IMR-90 (cell line): ENCODE results near the gene DCUN1D2. TPM values are rescaled to one million over a fixed set of nuclear protein-coding genes. Genes with fewer than 3 reads are reported as not detected.

Experiments
- ATAC-seq: fragments of 200-7000 bp; cut with Tn5 transposase; 2 replicates; pipeline ENCODE4 v1.9.1; 2020; ENCODE audit warnings: low read depth, mild to moderate bottlenecking, moderate library complexity
- BruUV-seq: library from RNA; stranded (reverse); fragments of 400-500 nt; replicated peaks from 2 replicates; lab custom pipeline; 2021; lab: Mats Ljungman, UMichigan
- CTCF ChIA-PET: fragments of 300-600 bp; formaldehyde crosslinking; extraction: SDS; loops from one replicate; lab custom pipeline; 2021; ENCODE audit warnings: antibody characterized with exemption; lab: Yijun Ruan, JAX
- POLR2A ChIA-PET: fragments of 300-600 bp; sonication (Branson Sonifier 250); formaldehyde crosslinking; loops from one replicate; lab custom pipeline; 2022; ENCODE audit warnings: antibody characterized with exemption; ENCODE audit not compliant: unreplicated experiment; lab: Charles Lee
- DNase-seq: peaks from one replicate; pipeline ENCODE4 v3.0.0; 2013
- H2AFZ ChIP-seq: replicated peaks from 2 replicates; pipeline ENCODE3; 2013; ENCODE audit warnings: low read length, mild to moderate bottlenecking; ENCODE audit not compliant: poor library complexity
- H2AK5ac ChIP-seq: 2 replicates; pipeline ENCODE4 v1.6.1; 2013; ENCODE audit warnings: low read depth, low read length, inconsistent platforms
- H2AK9ac ChIP-seq: replicated peaks from 2 replicates; pipeline ENCODE3; 2013; ENCODE audit warnings: mild to moderate bottlenecking, low read depth, low read length, moderate library complexity; ENCODE audit not compliant: poor library complexity
- H2BK120ac ChIP-seq: 2 replicates; pipeline ENCODE4 v1.6.1; 2013; ENCODE audit warnings: low read depth, low read length, inconsistent platforms
- H2BK15ac ChIP-seq: 3 replicates; pipeline ENCODE4 v1.6.1; 2013; ENCODE audit warnings: low read depth, low read length, inconsistent platforms
- H2BK20ac ChIP-seq: 2 replicates; pipeline ENCODE4 v1.6.1; 2013; ENCODE audit warnings: low read depth, mild to moderate bottlenecking, inconsistent platforms, low read length, moderate library complexity
- H2BK5ac ChIP-seq: 2 replicates; pipeline ENCODE4 v1.6.1; 2013; ENCODE audit warnings: mild to moderate bottlenecking, low read depth, low read length, inconsistent platforms; ENCODE audit not compliant: poor library complexity, severe bottlenecking
- H3K14ac ChIP-seq: replicated peaks from 2 replicates; pipeline ENCODE4 v1.6.1; 2013; ENCODE audit warnings: low read depth, low read length, inconsistent platforms
- H3K18ac ChIP-seq: 2 replicates; pipeline ENCODE4 v1.6.1; 2013; ENCODE audit warnings: low read depth, low read length, control low read depth
- H3K23ac ChIP-seq: 2 replicates; pipeline ENCODE4 v1.6.1; 2013; ENCODE audit warnings: low read depth, low read length, inconsistent platforms
- H3K27ac ChIP-seq: 2 replicates; pipeline ENCODE4 v1.5.1; 2013; ENCODE audit warnings: mild to moderate bottlenecking, control low read depth, low read length; ENCODE audit not compliant: insufficient read depth
- H3K27me3 ChIP-seq: 2 replicates; pipeline ENCODE4 v1.6.1; 2013; ENCODE audit warnings: low read length; ENCODE audit not compliant: control insufficient read depth, insufficient read depth
- H3K36me3 ChIP-seq: 2 replicates; pipeline ENCODE4 v1.6.1; 2013; ENCODE audit warnings: low read length, mixed read lengths; ENCODE audit not compliant: control insufficient read depth, insufficient read depth
- H3K4ac ChIP-seq: 2 replicates; pipeline ENCODE4 v1.6.1; 2013; ENCODE audit warnings: low read depth, low read length, inconsistent platforms
- H3K4me1 ChIP-seq: 2 replicates; pipeline ENCODE4 v1.6.1; 2013; ENCODE audit warnings: low read length, mixed read lengths; ENCODE audit not compliant: control insufficient read depth, insufficient read depth
- H3K4me2 ChIP-seq: 2 replicates; pipeline ENCODE4 v1.6.1; 2013; ENCODE audit warnings: low read depth, mild to moderate bottlenecking, control low read depth, low read length, moderate library complexity
- H3K4me3 ChIP-seq: 2 replicates; pipeline ENCODE4 v1.5.1; 2013; ENCODE audit warnings: low read depth, mild to moderate bottlenecking, control low read depth, low read length, moderate library complexity; ENCODE audit not compliant: insufficient read depth
- H3K56ac ChIP-seq: 2 replicates; pipeline ENCODE4 v1.6.1; 2013; ENCODE audit warnings: low read length, inconsistent platforms; ENCODE audit not compliant: insufficient read depth; ENCODE audit errors: extremely low read depth
- H3K79me1 ChIP-seq, 2 experiments: 2 replicates each; pipeline ENCODE4 v1.6.1; 2013; ENCODE audit warnings: low read length in 2 of 2, inconsistent platforms in 1 of 2, low read depth in 1 of 2
- H3K9ac ChIP-seq: 2 replicates; pipeline ENCODE4 v1.6.1; 2013; ENCODE audit warnings: low read depth, low read length, control low read depth
- H3K9me1 ChIP-seq: 2 replicates; pipeline ENCODE4 v1.6.1; 2013; ENCODE audit warnings: low read length, inconsistent platforms; ENCODE audit not compliant: insufficient read depth
- H3K9me3 ChIP-seq: 2 replicates; pipeline ENCODE4 v1.6.1; 2013; ENCODE audit warnings: low read length; ENCODE audit not compliant: control insufficient read depth, insufficient read depth
- H4K20me1 ChIP-seq: 2 replicates; pipeline ENCODE4 v1.6.1; 2013; ENCODE audit warnings: low read length, inconsistent platforms; ENCODE audit not compliant: insufficient read depth
- H4K5ac ChIP-seq: 2 replicates; pipeline ENCODE4 v1.6.1; 2013; ENCODE audit warnings: mild to moderate bottlenecking, low read depth, low read length, control low read depth
- H4K8ac ChIP-seq, 2 experiments: 2 replicates each; pipeline ENCODE4 v1.6.1; 2013; ENCODE audit warnings: low read depth in 2 of 2, low read length in 2 of 2, control low read depth in 1 of 2, inconsistent platforms in 1 of 2
- H4K91ac ChIP-seq: 2 replicates; pipeline ENCODE4 v1.6.1; 2013; ENCODE audit warnings: low read depth, low read length, inconsistent platforms; ENCODE audit not compliant: insufficient read depth
- CEBPB ChIP-seq: IDR thresholded peaks from 2 replicates; pipeline ENCODE4 v1.6.1; 2012; ENCODE audit warnings: low read depth, low read length, improper control_type of control experiment
- CHD1 ChIP-seq: IDR thresholded peaks from 2 replicates; pipeline ENCODE4 v1.6.1; 2012; ENCODE audit warnings: low read depth, low read length, improper control_type of control experiment
- MXI1 ChIP-seq: IDR thresholded peaks from 2 replicates; pipeline ENCODE4 v1.6.1; 2012; ENCODE audit warnings: low read depth, mild to moderate bottlenecking, low read length, moderate library complexity, borderline replicate concordance
- RFX5 ChIP-seq: IDR thresholded peaks from 2 replicates; pipeline ENCODE4 v1.8.0; 2012; ENCODE audit warnings: low read depth, mild to moderate bottlenecking, low read length, moderate library complexity
- SMC3 ChIP-seq: fragments of 150-350 bp; IDR thresholded peaks from 2 replicates; pipeline ENCODE4 v1.6.1; 2016; ENCODE audit warnings: low read depth, mild to moderate bottlenecking, antibody characterized with exemption, low read length, moderate library complexity
- WGBS, 2 experiments: methylation state at CpG; one replicate each; pipeline versions ENCODE4 v1.1.5 to v1.1.7; 2013; ENCODE audit warnings: missing lambda C conversion rate in 2 of 2; ENCODE audit not compliant: insufficient read length in 1 of 2; ENCODE audit errors: extremely low coverage in 2 of 2; 5-methylcytosine and 5-hydroxymethylcytosine counted together
- dilution Hi-C: fragments of 300-500 bp; cut with HindIII; formaldehyde crosslinking; loops from one replicate; pipeline ENCODE4 v1.14.3; 2018; ENCODE audit warnings: low sequenced_read_pairs; ENCODE audit not compliant: unreplicated experiment
- in situ Hi-C: fragments of 300-500 bp; cut with MboI; formaldehyde crosslinking; loops from 3 replicates; pipeline ENCODE4 v1.14.3; 2019; ENCODE audit warnings: low sequenced_read_pairs, inconsistent platforms, mixed read lengths
- intact Hi-C: fragments of 100-400 bp; cut with micrococcal nuclease; formaldehyde crosslinking; loops from 2 replicates; pipeline ENCODE4 v1.10.0; 2022
- polyA plus RNA-seq, 3 experiments: library from polyadenylated mRNA; depleted of rRNA; stranded (reverse); fragments of >200 nt; gene quantifications; 2 replicates each; pipeline ENCODE4 v1.2.3, GENCODE V29; 2012; ENCODE audit warnings: low replicate concordance in 1 of 3
- total RNA-seq: library from RNA; depleted of rRNA; stranded (reverse); fragments of >200 nt; gene quantifications from 2 replicates; pipeline ENCODE4 v1.2.3, GENCODE V29; 2012
- TF ChIP-seq, protein P1 (sequence below): conservative IDR thresholded peaks from 2 replicates; pipeline ENCODE4 v1.5.1; 2012; ENCODE audit warnings: mild to moderate bottlenecking, low read depth, low read length, improper control_type of control experiment

Gene DCUN1D2
- total and polyA plus RNA-seq, 2 of the 4 experiments (the other 2 are of a cell fraction): 8.1 to 11.5 TPM

DNA sequence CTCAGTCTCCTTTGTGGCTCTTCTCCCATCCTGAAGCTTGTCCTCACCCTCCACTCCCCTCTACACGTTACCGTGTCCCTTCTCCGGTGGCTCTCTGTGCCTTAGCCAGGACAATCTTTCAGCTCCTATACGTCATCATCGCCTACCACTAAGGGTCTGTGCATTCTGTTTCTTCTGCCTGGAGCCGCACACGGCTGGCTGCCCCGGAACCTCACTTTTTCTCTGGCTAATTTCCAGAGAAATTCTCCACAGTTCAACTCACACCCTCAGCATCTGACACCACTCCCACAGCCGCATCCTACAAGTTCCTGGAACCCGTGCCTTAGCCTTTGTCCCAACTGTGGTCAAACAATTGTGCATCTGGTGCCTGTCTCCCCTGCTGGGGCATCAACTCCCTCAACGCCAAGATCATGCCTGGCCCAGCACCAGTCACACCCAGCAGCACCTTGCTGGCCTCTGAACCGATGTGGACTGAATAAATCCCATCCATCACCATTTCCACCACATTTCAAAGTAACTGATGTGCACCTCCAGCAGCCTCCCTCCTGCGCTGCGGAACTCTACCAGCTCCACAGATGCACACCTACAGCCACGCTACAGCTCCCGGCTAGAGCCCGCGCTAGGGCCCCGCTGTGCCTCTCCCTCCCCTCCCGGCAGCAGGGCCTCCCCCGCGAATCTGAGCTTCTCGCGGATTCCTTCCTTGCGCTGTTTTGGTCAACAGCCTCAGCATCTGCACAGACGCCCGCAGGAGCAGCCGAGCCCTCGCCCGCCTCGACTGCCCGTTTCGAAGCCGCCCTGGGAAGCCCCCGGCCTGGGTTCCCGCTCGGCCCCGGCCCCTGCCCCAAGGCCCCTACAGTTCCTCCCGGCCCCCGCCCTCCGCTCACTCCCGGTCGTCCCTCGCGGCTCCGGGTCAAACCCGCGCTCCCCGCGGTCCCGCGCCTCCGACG, 689 bp downstream of the DCUN1D2 start (continued):
- no peak for TF ChIP-seq MXI1
- TF ChIP-seq CHD1: no peak
- no peak for TF ChIP-seq SMC3

DNA sequence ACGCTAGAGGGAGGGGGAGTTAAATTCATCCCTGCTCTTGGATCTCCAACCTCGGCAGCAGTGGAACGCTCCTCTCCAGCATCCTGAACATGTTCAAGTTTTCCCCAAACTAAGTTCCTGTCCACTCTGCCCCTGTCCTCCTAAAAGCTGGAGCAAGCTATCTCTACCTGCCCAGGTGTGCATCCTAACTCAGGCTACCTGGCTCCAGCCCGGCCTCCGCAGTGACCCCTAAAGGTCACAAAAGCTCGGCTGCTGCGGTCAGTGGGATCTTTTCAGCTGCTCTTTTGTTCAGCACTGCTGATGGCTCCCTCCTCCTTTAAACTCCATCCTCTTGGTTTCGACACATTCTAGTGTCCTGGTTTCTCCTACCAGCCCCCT, 1.4 kb downstream of the DCUN1D2 start:
- ATAC-seq: no peak
- Histone ChIP-seq H2AK9ac (peak overlapping the region; percentile 91), H3K4me3 (peak overlapping the region; percentile 77), H3K14ac (peak overlapping the region; percentile 27; the same call in 1 of the 2 replicates), H3K23ac (peak overlapping the region; percentile 46; the same call in 1 of the 2 replicates), H3K79me1 (peaks cover 45 to 71% of the 10 kb centered on the region in 2 experiments), H2AK5ac (peak overlapping the region; percentile 84), H3K18ac (no peak overlapping the region; the same call in 1 of the 2 replicates), H3K9ac (peak overlapping the region; percentile 72), H2BK20ac (no peak overlapping the region), H2BK120ac (peak overlapping the region; percentile 21; the same call in 1 of the 2 replicates), H2BK15ac (no peak overlapping the region), H4K8ac (peak overlapping the region in 1 of 2 experiments; percentile 44; a peak in 1 of 4 replicates), H3K56ac (0 out of 2 replicates have a peak overlapping the region, but pooled peaks have one; percentile 14), H3K27me3 (no peaks in the 10 kb centered on the region), H4K5ac (no peak overlapping the region), H2BK5ac (peak overlapping the region; percentile 22), H3K36me3 (peaks cover 3% of the 10 kb centered on the region; the same call in 1 of the 2 replicates), H3K27ac (peak overlapping the region; percentile 62), H4K20me1 (peaks cover 63% of the 10 kb centered on the region), H3K4me2 (peak overlapping the region; percentile 88), H3K4ac (peak overlapping the region; percentile 35), H2AFZ (peak overlapping the region; percentile 97), H4K91ac (0 out of 2 replicates have a peak overlapping the region, but pooled peaks have one; percentile 43), H3K9me3 (no peaks in the 10 kb centered on the region), H3K9me1 (peaks cover 23% of the 10 kb centered on the region), H3K4me1 (peaks cover 10% of the 10 kb centered on the region)
- 11% methylated on average over 3 of the region's 8 CpGs; no CpG with 5 or more reads in 1 of the 2 experiments for WGBS, 2 experiments
- dilution Hi-C loops (no loop called here), intact Hi-C loops (no loop called here), in situ Hi-C loops (no loop called here)
- ChIA-PET POLR2A (no interaction called here), CTCF (interaction anchor here (1.0 kb wide), 1 partner anchor 73 kb away, joined by 3 read pairs; no protein-coding TSS in a partner anchor)
- DNase-seq: no peak
- BruUV-seq: no TSS peak
- TF ChIP-seq RFX5 (no peak), CHD1 (no peak), CEBPB (no peak)
- TF ChIP-seq, protein P1, sequence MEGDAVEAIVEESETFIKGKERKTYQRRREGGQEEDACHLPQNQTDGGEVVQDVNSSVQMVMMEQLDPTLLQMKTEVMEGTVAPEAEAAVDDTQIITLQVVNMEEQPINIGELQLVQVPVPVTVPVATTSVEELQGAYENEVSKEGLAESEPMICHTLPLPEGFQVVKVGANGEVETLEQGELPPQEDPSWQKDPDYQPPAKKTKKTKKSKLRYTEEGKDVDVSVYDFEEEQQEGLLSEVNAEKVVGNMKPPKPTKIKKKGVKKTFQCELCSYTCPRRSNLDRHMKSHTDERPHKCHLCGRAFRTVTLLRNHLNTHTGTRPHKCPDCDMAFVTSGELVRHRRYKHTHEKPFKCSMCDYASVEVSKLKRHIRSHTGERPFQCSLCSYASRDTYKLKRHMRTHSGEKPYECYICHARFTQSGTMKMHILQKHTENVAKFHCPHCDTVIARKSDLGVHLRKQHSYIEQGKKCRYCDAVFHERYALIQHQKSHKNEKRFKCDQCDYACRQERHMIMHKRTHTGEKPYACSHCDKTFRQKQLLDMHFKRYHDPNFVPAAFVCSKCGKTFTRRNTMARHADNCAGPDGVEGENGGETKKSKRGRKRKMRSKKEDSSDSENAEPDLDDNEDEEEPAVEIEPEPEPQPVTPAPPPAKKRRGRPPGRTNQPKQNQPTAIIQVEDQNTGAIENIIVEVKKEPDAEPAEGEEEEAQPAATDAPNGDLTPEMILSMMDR: no peak
